Glomerular visceral epithelial cell (primary cell): ENCODE results near the gene SKAP1.
A peak's percentile ranks its signal among the peaks of the same experiment; 100 is the strongest.

Source experiments
- DNase-seq: peaks from one replicate; pipeline ENCODE4 v3.0.0-alpha.2; 2016; ENCODE audit errors: extremely low spot score

SKAP1 gene

GRCh38 chr17:48175692-48176470, 254.1 kb downstream of the SKAP1 start:
- peak; percentile 33 for DNase-seq

- DNase-seq, result no peak
Measured at GRCh38 chr17:48174833-48175523, 255.0 kb downstream of the SKAP1 start.

- no peak for DNase-seq
Measured at GRCh38 chr17:48173191-48173984, 256.6 kb downstream of the SKAP1 start.

- no peak for DNase-seq
Measured at GRCh38 chr17:48169926-48170325, 260.1 kb downstream of the SKAP1 start.

GRCh38 chr17:48163809-48164208, 266.2 kb downstream of the SKAP1 start:
- DNase-seq, result no peak

GRCh38 chr17:48162946-48163506, 267.0 kb downstream of the SKAP1 start:
- DNase-seq, result peak; percentile 42

GRCh38 chr17:48162306-48162934, 267.6 kb downstream of the SKAP1 start:
- peak; percentile 13 for DNase-seq

GRCh38 chr17:48161127-48161905, 268.7 kb downstream of the SKAP1 start:
- DNase-seq, result no peak

- no peak for DNase-seq
Measured at GRCh38 chr17:48160177-48161081, 269.6 kb downstream of the SKAP1 start.

GRCh38 chr17:48159232-48159631, 270.8 kb downstream of the SKAP1 start:
- DNase-seq, result no peak

- DNase-seq, result no peak
Measured at GRCh38 chr17:48155889-48156611, 274.0 kb downstream of the SKAP1 start.

GRCh38 chr17:48153691-48154358, 276.2 kb downstream of the SKAP1 start:
- peak; percentile 44 for DNase-seq

GRCh38 chr17:48152289-48152688, 277.7 kb downstream of the SKAP1 start:
- DNase-seq, result no peak

GRCh38 chr17:48151220-48151619, 278.8 kb downstream of the SKAP1 start:
- no peak for DNase-seq

- no peak for DNase-seq
Measured at GRCh38 chr17:48150597-48151001, 279.4 kb downstream of the SKAP1 start.

GRCh38 chr17:48149787-48150463, 280.1 kb downstream of the SKAP1 start:
- DNase-seq, result no peak

- DNase-seq, result no peak
Measured at GRCh38 chr17:48148854-48149786, 280.9 kb downstream of the SKAP1 start.
